Mesendoderm (in vitro differentiated cells): ENCODE data around the gene HASPIN.

Experiments used
- DNase-seq: peaks from one replicate; pipeline ENCODE4 v3.0.0; 2013
- H2AK5ac ChIP-seq: 2 replicates; pipeline ENCODE4 v1.6.1; 2013; ENCODE audit warnings: low read length, inconsistent platforms
- H2BK120ac ChIP-seq: 2 replicates; pipeline ENCODE4 v1.6.1; 2013; ENCODE audit warnings: low read depth, mild to moderate bottlenecking, low read length, moderate library complexity, mixed read lengths
- H2BK15ac ChIP-seq: replicated peaks from 2 replicates; pipeline ENCODE4 v1.6.1; 2013; ENCODE audit warnings: low read depth, mild to moderate bottlenecking, moderate library complexity
- H2BK5ac ChIP-seq: 2 replicates; pipeline ENCODE4 v1.6.1; 2013; ENCODE audit warnings: low read length, inconsistent platforms
- H3K18ac ChIP-seq: 2 replicates; pipeline ENCODE4 v1.6.1; 2013; ENCODE audit warnings: mild to moderate bottlenecking, low read length, mixed read lengths
- H3K23ac ChIP-seq: one replicate; pipeline ENCODE4 v1.6.1; 2013; ENCODE audit warnings: low read length
- H3K27ac ChIP-seq: 2 replicates; pipeline ENCODE4 v1.5.1; 2013; ENCODE audit warnings: low read depth, mild to moderate bottlenecking, inconsistent platforms, low read length, moderate library complexity
- H3K27me3 ChIP-seq: 2 replicates; pipeline ENCODE4 v1.6.1; 2013; ENCODE audit warnings: low read length, control low read depth, mild to moderate bottlenecking, inconsistent platforms; ENCODE audit not compliant: insufficient read depth, poor library complexity
- H3K36me3 ChIP-seq: 2 replicates; pipeline ENCODE4 v1.6.1; 2013; ENCODE audit warnings: low read length, inconsistent platforms; ENCODE audit not compliant: control insufficient read depth, insufficient read depth
- H3K4ac ChIP-seq: one replicate; pipeline ENCODE4 v1.6.1; 2013; ENCODE audit warnings: low read depth, mild to moderate bottlenecking, low read length, moderate library complexity
- H3K4me1 ChIP-seq: 2 replicates; pipeline ENCODE4 v1.6.1; 2013; ENCODE audit warnings: low read depth, low read length, inconsistent platforms; ENCODE audit not compliant: control insufficient read depth
- H3K4me2 ChIP-seq: 2 replicates; pipeline ENCODE4 v1.6.1; 2013; ENCODE audit warnings: low read length
- H3K4me3 ChIP-seq: 2 replicates; pipeline ENCODE4 v1.5.1; 2013; ENCODE audit warnings: mild to moderate bottlenecking, low read length
- H3K56ac ChIP-seq: one replicate; pipeline ENCODE4 v1.6.1; 2013; ENCODE audit warnings: low read length
- H3K79me1 ChIP-seq: 2 replicates; pipeline ENCODE4 v1.6.1; 2013; ENCODE audit warnings: low read length, inconsistent platforms
- H3K79me2 ChIP-seq: 2 replicates; pipeline ENCODE4 v1.6.1; 2013; ENCODE audit warnings: mild to moderate bottlenecking, low read length; ENCODE audit not compliant: control insufficient read depth, insufficient read depth
- H3K9ac ChIP-seq: 2 replicates; pipeline ENCODE4 v1.6.1; 2013; ENCODE audit warnings: low read length, inconsistent platforms
- H4K5ac ChIP-seq: one replicate; pipeline ENCODE4 v1.6.1; 2013; ENCODE audit warnings: low read length
- H4K8ac ChIP-seq: one replicate; pipeline ENCODE4 v1.6.1; 2013; ENCODE audit warnings: low read depth, mild to moderate bottlenecking, control low read depth, low read length, moderate library complexity
- WGBS: extraction: QIAGEN DNeasy Blood & Tissue Kit; methylation state at CpG from one replicate; pipeline ENCODE4 v1.1.7; 2013; ENCODE audit warnings: low lambda C conversion rate, missing lambda C conversion rate; ENCODE audit not compliant: insufficient coverage; ENCODE audit errors: extremely low coverage; 5-methylcytosine and 5-hydroxymethylcytosine counted together

The HASPIN gene

GRCh38 chr17:3750926-3751325 is 27.2 kb downstream of the HASPIN start:
- H2BK5ac ChIP-seq = no peak overlapping the region
- H3K4me2 ChIP-seq = no peak overlapping the region
- no peak overlapping the region for H3K9ac ChIP-seq
- H3K4me1 ChIP-seq = no peaks in the 10 kb centered on the region
- no peaks in the 10 kb centered on the region for H3K27me3 ChIP-seq
- no peaks in the 10 kb centered on the region for H3K79me1 ChIP-seq
- H3K23ac ChIP-seq = no peak overlapping the region
- H3K4ac ChIP-seq = no peak overlapping the region
- H2AK5ac ChIP-seq = no peak overlapping the region
- no peak overlapping the region for H3K18ac ChIP-seq
- H3K79me2 ChIP-seq = no peaks in the 10 kb centered on the region
- no peak for DNase-seq
- H2BK120ac ChIP-seq = no peak overlapping the region
- H3K36me3 ChIP-seq = no peaks in the 10 kb centered on the region
- WGBS = no CpG with 5 or more reads among the region's 8 CpGs
- H2BK15ac ChIP-seq = no peak overlapping the region
- H3K56ac ChIP-seq = no peak overlapping the region
- H4K5ac ChIP-seq = no peak overlapping the region
- H3K4me3 ChIP-seq = no peak overlapping the region
- no peak overlapping the region for H3K27ac ChIP-seq
- no peak overlapping the region for H4K8ac ChIP-seq

- Histone ChIP-seq H3K4me2 (no peak overlapping the region), H3K9ac (no peak overlapping the region), H3K36me3 (no peaks in the 10 kb centered on the region), H3K4ac (no peak overlapping the region), H3K79me1 (no peaks in the 10 kb centered on the region), H3K4me3 (no peak overlapping the region), H3K79me2 (no peaks in the 10 kb centered on the region), H2BK120ac (no peak overlapping the region), H3K23ac (no peak overlapping the region), H2BK15ac (no peak overlapping the region), H3K27me3 (no peaks in the 10 kb centered on the region), H2AK5ac (no peak overlapping the region), H3K18ac (no peak overlapping the region), H4K5ac (no peak overlapping the region), H3K4me1 (no peaks in the 10 kb centered on the region), H3K56ac (no peak overlapping the region), H4K8ac (no peak overlapping the region), H2BK5ac (no peak overlapping the region), H3K27ac (no peak overlapping the region)
- WGBS = no CpG with 5 or more reads among the region's 15 CpGs
- no peak for DNase-seq
These were observed 28.1 kb downstream of the HASPIN start for GRCh38 chr17:3751836-3752235.

GRCh38 chr17:3753624-3754023 is 29.9 kb downstream of the HASPIN start:
- no peak overlapping the region for H3K27ac ChIP-seq
- H3K4me1 ChIP-seq = no peaks in the 10 kb centered on the region
- no peak overlapping the region for H3K4me3 ChIP-seq
- no peak overlapping the region for H4K5ac ChIP-seq
- H3K18ac ChIP-seq = no peak overlapping the region
- peak overlapping the region; percentile 49 for H3K56ac ChIP-seq
- H3K79me1 ChIP-seq = no peaks in the 10 kb centered on the region
- H2AK5ac ChIP-seq = no peak overlapping the region
- no peak overlapping the region for H2BK15ac ChIP-seq
- H3K4ac ChIP-seq = no peak overlapping the region
- H2BK120ac ChIP-seq = no peak overlapping the region
- H4K8ac ChIP-seq = no peak overlapping the region
- WGBS = no CpG with 5 or more reads among the region's 12 CpGs
- no peaks in the 10 kb centered on the region for H3K79me2 ChIP-seq
- H3K27me3 ChIP-seq = no peaks in the 10 kb centered on the region
- no peak overlapping the region for H3K23ac ChIP-seq
- H3K36me3 ChIP-seq = no peaks in the 10 kb centered on the region
- H3K4me2 ChIP-seq = no peak overlapping the region
- DNase-seq = no peak
- H2BK5ac ChIP-seq = no peak overlapping the region
- no peak overlapping the region for H3K9ac ChIP-seq

- Histone ChIP-seq H3K79me2 (no peaks in the 10 kb centered on the region), H2BK5ac (no peak overlapping the region), H3K23ac (no peak overlapping the region), H3K18ac (no peak overlapping the region), H3K56ac (no peak overlapping the region), H2BK15ac (no peak overlapping the region), H3K9ac (no peak overlapping the region), H2AK5ac (no peak overlapping the region), H4K8ac (no peak overlapping the region), H3K27me3 (no peaks in the 10 kb centered on the region), H3K36me3 (no peaks in the 10 kb centered on the region), H3K79me1 (no peaks in the 10 kb centered on the region), H3K4me1 (no peaks in the 10 kb centered on the region), H3K4me2 (no peak overlapping the region), H3K4me3 (no peak overlapping the region), H3K4ac (no peak overlapping the region), H4K5ac (no peak overlapping the region), H2BK120ac (no peak overlapping the region), H3K27ac (no peak overlapping the region)
- DNase-seq = no peak
- WGBS = no CpG with 5 or more reads among the region's 18 CpGs
These were observed 30.4 kb downstream of the HASPIN start for GRCh38 chr17:3754066-3754457.

- no peak overlapping the region for H2AK5ac ChIP-seq
- no peak overlapping the region for H4K5ac ChIP-seq
- no peak overlapping the region for H4K8ac ChIP-seq
- no peak overlapping the region for H3K27ac ChIP-seq
- DNase-seq = peak; percentile 98
- H2BK5ac ChIP-seq = no peak overlapping the region
- no peaks in the 10 kb centered on the region for H3K4me1 ChIP-seq
- H3K4ac ChIP-seq = no peak overlapping the region
- H3K79me2 ChIP-seq = no peaks in the 10 kb centered on the region
- no peaks in the 10 kb centered on the region for H3K79me1 ChIP-seq
- H3K18ac ChIP-seq = no peak overlapping the region
- H3K27me3 ChIP-seq = no peaks in the 10 kb centered on the region
- H3K56ac ChIP-seq = peak overlapping the region; percentile 84
- no peaks in the 10 kb centered on the region for H3K36me3 ChIP-seq
- peak overlapping the region; percentile 52 for H3K9ac ChIP-seq
- no peak overlapping the region for H2BK120ac ChIP-seq
- no CpG with 5 or more reads among the region's 56 CpGs for WGBS
- no peak overlapping the region for H3K23ac ChIP-seq
- H3K4me3 ChIP-seq = peak overlapping the region; percentile 3
- H3K4me2 ChIP-seq = peak overlapping the region; percentile 66
- H2BK15ac ChIP-seq = no peak overlapping the region
These were observed 31.0 kb downstream of the HASPIN start for GRCh38 chr17:3754458-3755334.
